ENCODE measurements around the gene KNDC1.

The KNDC1 gene

GRCh38 chr10:133195611-133196010 is 35.6 kb downstream of the KNDC1 start:
- no peak for DNase-seq

- DNase-seq: no peak
Observed at GRCh38 chr10:133196221-133196915, 36.3 kb downstream of the KNDC1 start.

GRCh38 chr10:133196936-133197758 is 37.1 kb downstream of the KNDC1 start:
- no peak for DNase-seq

- DNase-seq: no peak
Observed at GRCh38 chr10:133197786-133198185, 37.8 kb downstream of the KNDC1 start.

GRCh38 chr10:133198206-133198605 is 38.2 kb downstream of the KNDC1 start:
- no peak for DNase-seq

- no peak for DNase-seq
Observed at GRCh38 chr10:133198621-133199487, 38.8 kb downstream of the KNDC1 start.

- no peak for DNase-seq
Observed at GRCh38 chr10:133199488-133199885, 39.5 kb downstream of the KNDC1 start.

- DNase-seq: no peak
Observed at GRCh38 chr10:133199992-133200611, 40.1 kb downstream of the KNDC1 start.

GRCh38 chr10:133200621-133201031 is 40.6 kb downstream of the KNDC1 start:
- no peak for DNase-seq

GRCh38 chr10:133201151-133201947 is 41.3 kb downstream of the KNDC1 start:
- no peak for DNase-seq

GRCh38 chr10:133201948-133202725 is 42.1 kb downstream of the KNDC1 start:
- DNase-seq: no peak

- DNase-seq: no peak
Observed at GRCh38 chr10:133202778-133203651, 43.0 kb downstream of the KNDC1 start.

GRCh38 chr10:133203652-133204195 is 43.7 kb downstream of the KNDC1 start:
- no peak for DNase-seq

GRCh38 chr10:133204226-133205015 is 44.4 kb downstream of the KNDC1 start:
- no peak for DNase-seq

- DNase-seq: no peak
Observed at GRCh38 chr10:133205146-133205545, 45.1 kb downstream of the KNDC1 start.

GRCh38 chr10:133206356-133207040 is 46.5 kb downstream of the KNDC1 start:
- no peak for DNase-seq

- no peak for DNase-seq
Observed at GRCh38 chr10:133207041-133207600, 47.1 kb downstream of the KNDC1 start.

GRCh38 chr10:133207627-133208026 is 47.6 kb downstream of the KNDC1 start:
- no peak for DNase-seq
